HG03135 (cell line): Measurements from ENCODE around the gene DDN.

ENCODE experiments used
- ATAC-seq: cut with Tn5 transposase; IDR thresholded peaks from one replicate; pipeline ENCODE4 v1.9.1; 2021; ENCODE audit warnings: mild to moderate bottlenecking, moderate library complexity; ENCODE audit not compliant: unreplicated experiment

Gene DDN

GRCh38 chr12:48969160-48969771 lies 29.9 kb downstream of the DDN start:
- ATAC-seq: no peak

GRCh38 chr12:48968467-48968866 lies 30.7 kb downstream of the DDN start:
- no peak for ATAC-seq

GRCh38 chr12:48967991-48968390 lies 31.2 kb downstream of the DDN start:
- no peak for ATAC-seq

- no peak for ATAC-seq
Observed at GRCh38 chr12:48966177-48966895, 32.8 kb downstream of the DDN start.

- ATAC-seq: no peak
Observed at GRCh38 chr12:48965298-48965838, 33.8 kb downstream of the DDN start.

- ATAC-seq: no peak
Observed at GRCh38 chr12:48961801-48962200, 37.4 kb downstream of the DDN start.

- no peak for ATAC-seq
Observed at GRCh38 chr12:48961331-48961730, 37.8 kb downstream of the DDN start.

- no peak for ATAC-seq
Observed at GRCh38 chr12:48960834-48961233, 38.3 kb downstream of the DDN start.

GRCh38 chr12:48958049-48958388 lies 41.2 kb downstream of the DDN start:
- ATAC-seq: no peak

GRCh38 chr12:48957141-48958048 lies 41.8 kb downstream of the DDN start, which contains the start of gene ARF3:
Gene ARF3, minus strand, starts transcription at chr12:48957487. Its CDS starts 16,392 bp downstream, at chr12:48941095.
- peak; percentile 83 for ATAC-seq

GRCh38 chr12:48956279-48957140 lies 42.7 kb downstream of the DDN start:
- ATAC-seq: peak; percentile 20

GRCh38 chr12:48954841-48955501 lies 44.2 kb downstream of the DDN start:
- no peak for ATAC-seq

GRCh38 chr12:48954061-48954460 lies 45.1 kb downstream of the DDN start:
- no peak for ATAC-seq

- no peak for ATAC-seq
Observed at GRCh38 chr12:48952691-48953090, 46.5 kb downstream of the DDN start.

- no peak for ATAC-seq
Observed at GRCh38 chr12:48947727-48948126, 51.4 kb downstream of the DDN start.

GRCh38 chr12:48946943-48947342 lies 52.2 kb downstream of the DDN start:
- ATAC-seq: no peak

- no peak for ATAC-seq
Observed at GRCh38 chr12:48946205-48946604, 53.0 kb downstream of the DDN start.
